ENCODE measurements around the gene OSER1. TPM values are rescaled to one million over a fixed set of nuclear protein-coding genes. Genes with fewer than 3 reads are reported as not detected.
A peak's percentile ranks its signal among the peaks of the same experiment; 100 is the strongest.

The OSER1 gene
- total RNA-seq, 1 experiment from 2014 or later, result 50.5 TPM

- BruUV-seq (replicated peaks), result no TSS peak
- intact Hi-C loops (cut with micrococcal nuclease; ENCODE audit: unreplicated experiment), result no loop called here
- POLR2A ChIA-PET (ENCODE audit: low non-redundant PET), result no interaction called here
- CTCF ChIA-PET, result no interaction called here
- Histone ChIP-seq H3K27me3 (replicated peaks; ENCODE audit: insufficient read depth, low read depth, low read length, poor library complexity) (no peaks in the 10 kb centered on the region), H3K9me3 (ENCODE audit: low read depth, low read length, poor library complexity, severe bottlenecking) (no peaks in the 10 kb centered on the region), H3K27ac (ENCODE audit: low read depth, low read length, poor library complexity, severe bottlenecking) (no peak overlapping the region), H3K4me3 (ENCODE audit: low read depth, low read length, poor library complexity, severe bottlenecking) (no peak overlapping the region), H3K4me1 (ENCODE audit: insufficient read depth, low read length, poor library complexity, severe bottlenecking) (peaks cover 14% of the 10 kb centered on the region), H3K36me3 (ENCODE audit: insufficient read depth, low read length, poor library complexity, severe bottlenecking) (no peaks in the 10 kb centered on the region)
- TF ChIP-seq CTCF (conservative IDR thresholded peaks at IDR 0.05; ENCODE audit: low read depth, low read length) (no peak), EZH2 (IDR thresholded peaks at IDR 0.05; ENCODE audit: borderline replicate concordance, low read depth, low read length, poor library complexity, severe bottlenecking) (no peak)
- DNase-seq (ENCODE audit: low spot score), result peak; percentile 57
Measured at GRCh38 chr20:44170816-44171410, 39.7 kb downstream of the OSER1 start.

- ChIA-PET CTCF (no interaction called here), POLR2A (ENCODE audit: low non-redundant PET) (no interaction called here)
- no TSS peak for BruUV-seq (replicated peaks)
- TF ChIP-seq EZH2 (IDR thresholded peaks at IDR 0.05; ENCODE audit: borderline replicate concordance, low read depth, low read length, poor library complexity, severe bottlenecking) (no peak), CTCF (conservative IDR thresholded peaks at IDR 0.05; ENCODE audit: low read depth, low read length) (no peak)
- Histone ChIP-seq H3K4me3 (ENCODE audit: low read depth, low read length, poor library complexity, severe bottlenecking) (no peak overlapping the region), H3K27me3 (replicated peaks; ENCODE audit: insufficient read depth, low read depth, low read length, poor library complexity) (no peaks in the 10 kb centered on the region), H3K36me3 (ENCODE audit: insufficient read depth, low read length, poor library complexity, severe bottlenecking) (no peaks in the 10 kb centered on the region), H3K9me3 (ENCODE audit: low read depth, low read length, poor library complexity, severe bottlenecking) (no peaks in the 10 kb centered on the region), H3K27ac (ENCODE audit: low read depth, low read length, poor library complexity, severe bottlenecking) (no peak overlapping the region), H3K4me1 (ENCODE audit: insufficient read depth, low read length, poor library complexity, severe bottlenecking) (peaks cover 21% of the 10 kb centered on the region)
- no peak for DNase-seq (ENCODE audit: low spot score)
- intact Hi-C loops (cut with micrococcal nuclease; ENCODE audit: unreplicated experiment), result no loop called here
Measured at GRCh38 chr20:44167736-44168135, 42.8 kb downstream of the OSER1 start.

GRCh38 chr20:44166477-44166876, 44.1 kb downstream of the OSER1 start:
- peaks cover 16% of the 10 kb centered on the region for H3K4me1 ChIP-seq (ENCODE audit: insufficient read depth, low read length, poor library complexity, severe bottlenecking)
- H3K9me3 ChIP-seq (ENCODE audit: low read depth, low read length, poor library complexity, severe bottlenecking), result no peaks in the 10 kb centered on the region
- no peaks in the 10 kb centered on the region for H3K36me3 ChIP-seq (ENCODE audit: insufficient read depth, low read length, poor library complexity, severe bottlenecking)
- TF ChIP-seq EZH2 (IDR thresholded peaks at IDR 0.05; ENCODE audit: borderline replicate concordance, low read depth, low read length, poor library complexity, severe bottlenecking) (no peak), CTCF (conservative IDR thresholded peaks at IDR 0.05; ENCODE audit: low read depth, low read length) (no peak)
- H3K27me3 ChIP-seq (replicated peaks; ENCODE audit: insufficient read depth, low read depth, low read length, poor library complexity), result no peaks in the 10 kb centered on the region
- peak; percentile 80 for DNase-seq (ENCODE audit: low spot score)
- POLR2A ChIA-PET (ENCODE audit: low non-redundant PET), result no interaction called here
- CTCF ChIA-PET, result interaction anchor here (1.5 kb wide), 1 partner anchor 23 kb away, joined by 3 read pairs; no protein-coding TSS in a partner anchor
- H3K4me3 ChIP-seq (ENCODE audit: low read depth, low read length, poor library complexity, severe bottlenecking), result no peak overlapping the region
- no TSS peak for BruUV-seq (replicated peaks)
- H3K27ac ChIP-seq (ENCODE audit: low read depth, low read length, poor library complexity, severe bottlenecking), result peak overlapping the region; percentile 58
- intact Hi-C loops (cut with micrococcal nuclease; ENCODE audit: unreplicated experiment), result no loop called here

Data from A673 (cell line).